MV-4-11 (cell line): Measurements from ENCODE around the gene IL13.
A peak's percentile ranks its signal among the peaks of the same experiment; 100 is the strongest.

ENCODE experiments used
- DNase-seq: peaks from one replicate; lab custom pipeline; 2025; lab: John Stamatoyannopoulos, UW

Gene IL13

GRCh38 chr5:132655821-132656773 is 1.9 kb upstream of the IL13 start:
- no peak for DNase-seq

- DNase-seq, result no peak
Observed at GRCh38 chr5:132656774-132657355, 1.1 kb upstream of the IL13 start.

- DNase-seq, result no peak
Observed at GRCh38 chr5:132658381-132659302, 669 bp downstream of the IL13 start.

GRCh38 chr5:132659598-132660493 is 1.9 kb downstream of the IL13 start:
- no peak for DNase-seq

GRCh38 chr5:132661231-132662003 is 3.4 kb downstream of the IL13 start:
- no peak for DNase-seq

- no peak for DNase-seq
Observed at GRCh38 chr5:132662004-132662401, 4.0 kb downstream of the IL13 start.

- peak; percentile 16 for DNase-seq
Observed at GRCh38 chr5:132662925-132663770, 5.2 kb downstream of the IL13 start.

- no peak for DNase-seq
Observed at GRCh38 chr5:132663771-132664695, 6.1 kb downstream of the IL13 start.

- no peak for DNase-seq
Observed at GRCh38 chr5:132664696-132665209, 6.8 kb downstream of the IL13 start.

GRCh38 chr5:132665574-132666080 is 7.7 kb downstream of the IL13 start:
- DNase-seq, result no peak

- DNase-seq, result no peak
Observed at GRCh38 chr5:132666310-132667123, 8.5 kb downstream of the IL13 start.

- DNase-seq, result no peak
Observed at GRCh38 chr5:132667309-132667708, 9.3 kb downstream of the IL13 start.

GRCh38 chr5:132667761-132668705 is 10.1 kb downstream of the IL13 start:
- no peak for DNase-seq

GRCh38 chr5:132668706-132669454 is 10.9 kb downstream of the IL13 start:
- DNase-seq, result no peak

- DNase-seq, result no peak
Observed at GRCh38 chr5:132669455-132669820, 11.5 kb downstream of the IL13 start.
